GM19468 (cell line): ENCODE measurements around the gene OSBPL2.

ENCODE experiments used
- ATAC-seq: cut with Tn5 transposase; IDR thresholded peaks from one replicate; pipeline ENCODE4 v1.9.1; 2021; ENCODE audit warnings: mild to moderate bottlenecking, moderate library complexity, moderate number of reproducible peaks; ENCODE audit not compliant: unreplicated experiment; ENCODE audit errors: extremely low read depth

Gene OSBPL2

DNA sequence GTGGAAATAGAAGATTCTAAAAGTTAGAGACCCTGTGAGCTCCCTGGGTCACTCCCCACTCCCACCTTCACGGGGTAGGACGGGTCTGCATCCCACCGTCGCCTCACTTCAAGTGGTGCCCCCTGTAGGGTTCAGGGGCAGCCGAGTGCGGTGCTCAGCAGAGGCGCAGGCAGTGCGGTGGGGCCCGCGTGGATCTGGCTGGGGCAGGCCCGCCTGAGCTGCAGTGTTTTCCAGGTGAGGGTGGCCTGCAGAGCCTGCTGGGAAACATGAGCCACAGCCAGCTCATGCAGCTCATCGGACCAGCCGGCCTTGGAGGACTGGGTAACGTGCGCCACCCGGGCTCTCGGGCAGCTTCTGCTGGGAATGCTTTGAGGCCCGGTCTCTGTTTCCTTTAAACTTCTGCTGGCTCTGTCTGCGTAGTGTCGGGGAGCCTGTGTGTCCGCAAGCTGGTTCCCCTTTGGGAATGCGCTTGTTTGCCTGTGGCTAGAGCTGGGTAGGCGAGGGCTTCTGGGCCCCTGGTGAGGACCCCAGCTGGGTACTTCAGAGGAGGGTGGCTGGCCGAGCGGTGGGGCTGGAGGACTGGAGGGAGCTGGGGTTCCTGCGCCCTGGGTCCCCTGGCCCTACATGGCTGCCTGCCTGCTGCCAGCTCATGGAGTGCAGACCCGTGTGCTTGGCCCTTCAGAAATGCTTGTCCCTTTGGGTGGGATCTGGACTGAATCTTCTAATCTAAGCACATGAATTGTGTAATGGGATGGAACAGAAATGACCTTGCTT is 68.3 kb downstream of the OSBPL2 start:
- ATAC-seq = no peak

DNA sequence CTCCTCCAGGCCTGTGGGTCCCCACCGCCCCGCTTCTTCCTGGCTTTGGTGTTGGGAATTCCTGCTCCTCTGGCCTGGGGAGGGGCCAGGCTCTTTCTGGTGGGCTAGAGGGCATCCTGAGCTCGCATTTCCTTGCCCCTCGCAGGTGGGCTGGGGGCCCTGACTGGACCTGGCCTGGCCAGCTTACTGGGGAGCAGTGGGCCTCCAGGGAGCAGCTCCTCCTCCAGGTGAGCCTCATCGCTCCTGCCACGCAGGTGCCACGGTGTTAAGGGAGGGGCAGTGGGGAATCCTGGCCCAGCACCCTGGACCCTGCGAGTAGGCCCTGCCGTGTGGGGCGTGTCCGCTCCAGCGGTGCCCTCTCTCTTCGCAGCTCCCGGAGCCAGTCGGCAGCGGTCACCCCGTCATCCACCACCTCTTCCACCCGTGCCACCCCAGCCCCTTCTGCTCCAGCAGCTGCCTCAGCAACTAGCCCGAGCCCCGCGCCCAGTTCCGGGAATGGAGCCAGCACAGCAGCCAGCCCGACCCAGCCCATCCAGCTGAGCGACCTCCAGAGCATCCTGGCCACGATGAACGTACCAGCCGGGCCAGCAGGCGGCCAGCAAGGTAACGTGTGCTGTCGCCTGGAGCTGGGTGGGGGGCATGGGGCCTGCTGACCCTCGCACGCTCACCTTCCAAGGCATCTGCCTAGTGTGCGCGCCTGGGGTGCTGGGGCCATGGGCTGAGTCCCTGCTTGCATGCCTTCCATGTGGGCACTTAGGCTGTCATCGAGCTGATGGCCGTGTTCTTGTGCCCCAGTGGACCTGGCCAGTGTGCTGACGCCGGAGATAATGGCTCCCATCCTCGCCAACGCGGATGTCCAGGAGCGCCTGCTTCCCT is 69.1 kb downstream of the OSBPL2 start:
- ATAC-seq = no peak

DNA sequence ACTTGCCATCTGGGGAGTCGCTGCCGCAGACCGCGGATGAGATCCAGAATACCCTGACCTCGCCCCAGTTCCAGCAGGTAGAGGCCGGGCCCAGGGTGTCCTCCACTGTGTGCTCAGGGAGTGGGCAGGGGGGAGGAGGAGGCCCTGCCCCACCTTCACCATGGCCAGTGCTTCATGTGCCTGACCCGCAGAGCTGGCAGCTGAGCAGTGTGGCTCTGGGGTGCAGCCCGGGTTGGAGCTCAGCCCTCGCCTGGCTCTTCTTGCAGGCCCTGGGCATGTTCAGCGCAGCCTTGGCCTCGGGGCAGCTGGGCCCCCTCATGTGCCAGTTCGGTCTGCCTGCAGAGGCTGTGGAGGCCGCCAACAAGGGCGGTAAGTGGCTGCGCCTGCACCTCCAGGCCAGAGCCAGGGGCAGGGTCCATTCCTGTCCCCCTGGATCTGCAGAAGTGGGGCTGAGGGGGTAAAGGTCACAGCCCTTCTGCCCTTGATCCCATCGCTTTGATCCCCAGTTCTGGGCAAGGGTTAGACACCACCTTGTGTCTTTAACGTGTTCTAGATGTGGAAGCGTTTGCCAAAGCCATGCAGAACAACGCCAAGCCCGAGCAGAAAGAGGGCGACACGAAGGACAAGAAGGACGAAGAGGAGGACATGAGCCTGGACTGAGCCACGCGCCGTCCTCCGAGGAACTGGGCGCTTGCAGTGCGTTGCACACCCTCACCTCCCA is 69.9 kb downstream of the OSBPL2 start:
- ATAC-seq = no peak

DNA sequence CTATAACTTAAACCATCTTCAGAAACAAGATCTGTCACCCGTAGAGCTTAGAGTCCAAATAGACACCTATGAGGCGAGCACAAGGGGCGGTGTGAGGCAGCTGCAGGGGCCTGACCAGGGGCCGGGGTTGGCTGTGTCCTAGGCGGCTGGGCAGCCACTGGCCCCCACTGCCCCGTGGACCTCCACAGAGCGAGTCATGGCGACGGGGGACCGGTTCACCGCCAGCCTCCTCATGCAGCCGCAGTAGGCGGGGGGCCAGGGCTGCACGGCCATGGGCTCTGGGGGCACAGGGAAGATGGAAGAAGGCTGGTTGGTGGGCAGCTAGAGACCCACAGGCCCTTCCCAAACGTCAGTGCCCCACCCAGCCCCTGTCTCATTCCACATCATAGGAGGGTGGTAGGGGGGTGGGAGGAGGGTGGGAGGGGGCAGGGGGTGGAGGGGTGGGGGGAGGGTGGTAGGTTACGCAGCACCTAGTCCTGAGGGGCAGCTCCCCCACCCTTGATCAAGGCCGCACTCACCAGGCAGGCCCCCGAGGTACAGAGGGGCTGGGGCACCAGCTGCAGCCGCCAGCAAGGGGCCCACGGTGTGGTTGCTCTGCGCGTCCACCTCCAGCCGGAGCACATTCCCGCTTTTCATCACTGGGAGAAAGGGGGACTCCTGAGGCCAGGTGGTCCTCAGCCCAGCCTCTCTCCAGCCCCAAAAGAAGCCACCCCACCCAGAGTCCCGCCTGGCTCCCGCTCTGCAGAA is 71.0 kb downstream of the OSBPL2 start:
- no peak for ATAC-seq

DNA sequence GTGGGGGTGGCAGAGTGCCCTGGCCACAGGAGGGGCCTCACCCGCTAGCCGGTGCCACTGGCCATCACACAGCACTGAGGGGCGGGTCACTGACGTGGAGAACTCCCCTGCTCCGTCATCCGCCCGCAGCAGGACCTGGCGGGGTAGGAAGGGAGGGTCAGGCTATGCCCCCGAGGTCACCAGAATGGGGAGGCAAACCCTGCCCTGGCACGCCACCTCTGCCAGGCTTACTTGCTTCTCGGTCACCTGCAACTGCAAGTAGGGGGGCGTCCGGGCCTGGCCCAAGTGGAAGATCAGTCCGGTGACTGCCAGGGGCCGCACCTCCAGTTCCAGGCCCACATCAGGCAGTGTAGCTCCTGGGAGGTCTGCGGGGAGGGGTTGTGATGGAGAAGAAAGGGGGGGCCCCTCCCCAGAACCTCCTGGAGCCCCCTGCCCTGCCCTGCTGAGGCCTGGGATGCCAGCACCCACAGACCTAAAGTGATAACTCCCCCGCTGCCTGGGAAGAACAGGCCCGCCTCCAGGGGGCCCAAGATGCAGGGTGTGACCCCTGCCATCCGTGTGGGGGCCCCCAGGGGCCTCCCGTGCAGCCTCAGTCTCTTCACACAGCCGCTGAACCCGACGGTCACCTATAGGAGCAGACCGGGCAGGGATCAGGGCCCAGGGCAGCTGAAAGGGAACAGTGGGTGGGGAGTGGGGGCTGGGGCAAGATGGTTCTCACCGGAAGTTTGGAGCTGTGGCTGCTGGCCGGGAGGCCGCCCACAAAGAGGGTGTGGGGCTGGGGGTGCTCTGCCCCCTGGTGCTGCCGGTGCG is 71.8 kb downstream of the OSBPL2 start:
- ATAC-seq = no peak

DNA sequence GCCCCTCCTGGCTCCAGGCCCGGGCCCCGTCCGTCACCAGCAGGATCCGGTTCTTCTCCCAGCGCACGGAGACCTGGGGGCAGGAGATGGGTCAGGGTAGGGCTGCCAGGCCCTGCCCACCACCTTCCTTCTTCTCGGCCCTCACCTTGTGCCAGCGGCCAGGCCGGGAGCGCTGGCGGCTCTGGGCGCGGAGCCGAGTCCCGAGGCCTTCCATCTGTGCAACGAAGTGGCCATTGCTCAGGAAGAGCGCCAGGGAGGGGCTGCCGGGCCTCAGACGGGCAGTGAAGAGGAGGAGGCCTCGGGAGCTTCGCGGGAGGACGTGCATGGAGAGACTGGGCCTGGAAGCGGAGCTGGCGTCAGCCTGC is 72.4 kb downstream of the OSBPL2 start:
- ATAC-seq = no peak

DNA sequence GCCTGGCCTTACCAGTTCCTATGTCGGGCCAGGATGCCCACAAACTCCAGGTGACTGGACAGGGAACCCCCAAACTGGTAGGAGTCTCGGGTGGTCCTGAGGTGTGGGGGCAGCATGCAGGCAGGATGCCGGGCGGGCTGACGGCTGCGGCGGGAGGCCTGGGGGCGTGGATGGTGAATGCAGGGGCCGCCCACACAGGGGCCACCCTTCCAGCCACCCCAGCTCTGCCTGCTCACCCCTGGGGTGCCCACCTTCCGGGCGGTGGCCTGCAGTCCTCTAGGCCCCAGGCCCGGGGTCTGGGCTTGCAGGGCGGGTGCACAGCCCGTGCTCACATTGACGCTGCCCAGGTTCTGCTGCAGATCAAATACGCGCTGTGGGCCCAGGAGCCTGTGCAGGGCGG is 72.8 kb downstream of the OSBPL2 start:
- ATAC-seq = no peak

DNA sequence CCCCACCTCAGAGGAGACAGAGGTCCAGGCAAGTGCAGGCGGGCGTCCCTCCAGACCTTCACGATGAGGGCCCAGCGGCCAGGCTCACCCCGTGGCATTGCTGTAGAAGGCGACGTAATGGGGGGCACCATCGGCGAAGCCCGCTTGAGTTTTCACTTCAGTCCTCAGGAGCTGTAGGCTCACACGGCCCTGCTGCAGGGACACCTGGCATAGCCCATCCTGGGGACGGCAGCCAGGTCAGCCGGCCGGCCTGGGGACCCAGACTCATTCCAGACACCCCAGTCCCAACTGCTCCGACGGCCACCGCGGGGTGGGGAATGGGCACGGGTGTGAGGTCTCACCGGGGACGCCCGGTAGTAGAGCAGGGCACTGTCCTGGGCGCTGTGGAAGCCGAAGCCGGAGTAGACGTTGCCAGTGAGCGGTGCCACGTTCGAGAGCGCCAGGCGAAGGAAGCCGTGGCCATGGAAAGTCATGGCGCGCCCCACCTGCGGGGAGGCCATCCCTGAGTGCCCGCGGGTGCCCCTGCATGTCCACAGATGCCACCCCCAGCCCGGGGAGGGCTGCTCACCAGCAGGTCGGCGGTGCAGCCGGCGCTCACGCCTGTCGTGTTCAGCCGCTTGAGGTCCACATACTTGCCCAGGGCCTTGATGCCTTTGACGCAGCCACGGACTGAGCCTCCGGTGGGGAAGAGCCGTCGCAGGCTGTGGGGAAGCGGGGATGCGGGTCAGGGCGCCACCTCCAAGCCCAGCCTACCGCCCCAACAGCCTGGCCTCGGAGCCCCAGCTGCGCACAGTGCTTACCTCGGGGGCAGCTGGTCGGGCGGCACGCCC is 73.7 kb downstream of the OSBPL2 start:
- ATAC-seq = no peak

DNA sequence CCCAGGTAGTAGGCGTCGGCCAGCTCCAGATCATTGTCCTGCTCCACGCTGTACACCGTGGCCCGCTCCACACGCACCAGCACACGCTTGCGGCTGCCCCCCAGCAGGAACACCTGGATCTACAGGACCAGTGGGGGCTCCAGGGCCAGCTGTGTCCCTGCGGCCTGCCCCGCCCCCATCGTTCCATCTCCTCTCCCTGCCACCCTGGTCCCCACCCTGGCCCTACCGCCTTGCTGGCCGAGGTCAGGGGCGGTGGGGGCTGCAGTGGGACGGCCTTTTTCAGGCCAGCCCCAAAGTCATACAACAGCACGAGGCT is 74.3 kb downstream of the OSBPL2 start:
- ATAC-seq = no peak

DNA sequence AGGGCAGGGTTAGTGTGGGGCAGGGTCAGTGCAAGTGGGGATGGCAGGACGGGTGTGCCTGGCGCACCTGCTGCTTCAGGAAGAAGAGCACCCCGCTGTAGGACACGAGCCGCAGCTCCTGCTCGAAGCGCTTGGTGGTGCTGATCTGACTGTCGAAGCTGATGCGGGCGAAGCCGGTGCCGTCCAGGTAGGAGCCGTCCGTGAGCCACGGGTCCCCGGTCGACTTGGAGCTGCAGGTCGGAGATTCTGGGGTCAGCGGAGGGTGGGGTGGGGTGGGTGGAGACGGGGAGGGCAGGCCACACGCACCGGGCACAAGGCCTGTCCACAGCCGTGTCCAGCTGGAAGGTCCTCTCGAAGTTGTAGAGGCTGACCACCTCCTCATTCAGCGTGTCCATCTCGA is 74.7 kb downstream of the OSBPL2 start:
- ATAC-seq = no peak

DNA sequence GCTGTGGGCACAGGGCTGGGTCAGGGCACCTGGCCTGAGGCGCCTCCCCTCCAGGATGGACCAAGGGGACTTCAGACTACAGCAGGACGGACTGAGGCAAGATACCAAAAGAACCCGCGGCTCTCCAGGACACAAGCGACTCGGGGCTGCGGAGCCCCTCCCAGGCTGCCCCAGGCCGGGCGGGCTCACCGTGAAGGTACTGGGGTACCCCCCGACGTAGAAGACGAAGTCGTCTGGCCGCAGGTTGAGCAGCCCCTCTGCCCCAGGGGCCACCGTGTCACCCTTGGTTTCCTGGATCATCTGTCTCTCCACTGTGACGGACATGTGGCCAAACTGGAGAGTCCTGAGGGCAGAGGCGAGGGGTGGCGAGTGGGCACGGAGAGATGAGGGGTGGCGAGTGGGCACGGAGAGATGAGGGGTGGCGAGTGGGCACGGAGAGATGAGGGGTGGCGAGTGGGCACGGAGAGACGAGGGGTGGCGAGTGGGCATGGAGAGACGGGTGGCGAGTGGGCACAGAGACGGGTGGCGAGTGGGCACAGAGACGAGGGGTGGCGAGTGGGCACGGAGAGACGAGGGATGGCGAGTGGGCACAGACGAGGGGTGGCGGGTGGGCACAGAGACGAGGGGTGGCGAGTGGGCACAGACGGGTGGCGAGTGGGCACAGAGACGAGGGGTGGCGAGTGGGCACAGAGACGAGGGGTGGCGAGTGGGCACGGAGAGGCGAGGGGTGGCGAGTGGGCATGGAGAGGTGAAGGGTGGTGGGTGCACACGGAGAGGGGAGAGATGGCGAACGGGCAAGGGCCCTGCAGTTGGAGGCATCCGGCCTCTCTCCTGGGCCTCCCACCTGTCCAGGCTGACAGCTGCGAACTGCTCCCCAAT is 75.4 kb downstream of the OSBPL2 start:
- no peak for ATAC-seq

DNA sequence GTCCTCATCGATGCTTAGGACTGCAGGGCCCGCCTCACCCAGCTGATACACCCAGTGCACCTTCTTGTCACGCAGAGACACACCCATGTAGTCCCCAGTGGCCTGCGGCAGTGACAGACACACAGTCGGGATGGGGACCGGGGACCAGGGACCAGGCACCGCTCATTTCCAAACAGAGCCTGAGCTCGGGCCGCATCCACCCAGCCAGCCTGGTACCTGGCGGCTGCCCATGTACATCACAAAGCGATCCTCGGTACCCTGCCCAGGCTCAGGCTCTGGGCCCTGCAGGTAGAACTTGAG is 76.0 kb downstream of the OSBPL2 start:
- ATAC-seq = no peak

DNA sequence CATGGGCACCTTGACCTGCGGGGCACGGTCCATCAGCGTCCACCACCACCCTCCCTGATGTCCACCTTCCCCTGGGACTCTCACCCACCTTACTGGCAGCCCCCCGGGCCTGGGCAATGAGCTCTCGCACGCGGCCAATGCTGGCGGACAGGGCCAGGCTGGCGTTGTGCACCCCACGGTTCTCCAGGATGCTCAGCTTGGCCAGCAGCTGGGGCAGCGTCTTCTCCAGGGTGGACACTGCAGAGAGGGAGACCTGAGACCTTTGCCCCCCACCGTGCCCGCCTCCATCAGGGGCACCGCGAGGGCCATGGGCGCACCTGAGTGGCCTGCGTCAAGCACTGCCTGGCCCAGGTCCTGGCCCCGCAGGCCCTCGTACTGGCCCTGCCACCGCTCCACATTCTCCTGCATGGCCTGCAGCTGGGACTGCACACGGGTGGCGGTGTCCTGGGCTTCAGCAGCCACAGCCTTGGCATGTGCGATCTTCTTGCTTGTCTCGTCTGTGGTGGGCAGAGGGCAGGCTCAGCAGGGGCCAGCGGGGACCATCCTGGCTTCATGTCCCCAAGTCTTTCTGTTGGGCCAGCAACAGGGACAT is 76.5 kb downstream of the OSBPL2 start:
- no peak for ATAC-seq

DNA sequence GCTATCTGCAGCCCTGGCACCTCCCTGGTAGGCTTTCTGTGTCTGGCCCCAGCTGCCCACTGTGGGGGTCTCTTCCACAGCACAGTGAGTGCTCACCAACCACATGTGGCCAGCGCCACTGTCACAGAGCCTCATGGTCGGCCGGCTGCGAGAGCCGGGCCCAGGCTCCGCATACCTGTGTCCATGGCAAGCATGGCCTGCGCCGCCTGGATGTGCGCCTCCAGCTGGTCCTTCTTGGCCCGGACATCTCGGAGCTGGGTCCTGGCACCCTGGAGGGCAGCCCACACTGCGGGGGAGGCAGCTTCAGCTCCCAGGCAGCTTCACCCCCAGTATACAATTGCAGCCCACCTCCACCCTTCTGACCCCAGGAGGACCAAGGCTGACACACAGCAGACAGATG is 77.5 kb downstream of the OSBPL2 start:
- ATAC-seq = no peak

DNA sequence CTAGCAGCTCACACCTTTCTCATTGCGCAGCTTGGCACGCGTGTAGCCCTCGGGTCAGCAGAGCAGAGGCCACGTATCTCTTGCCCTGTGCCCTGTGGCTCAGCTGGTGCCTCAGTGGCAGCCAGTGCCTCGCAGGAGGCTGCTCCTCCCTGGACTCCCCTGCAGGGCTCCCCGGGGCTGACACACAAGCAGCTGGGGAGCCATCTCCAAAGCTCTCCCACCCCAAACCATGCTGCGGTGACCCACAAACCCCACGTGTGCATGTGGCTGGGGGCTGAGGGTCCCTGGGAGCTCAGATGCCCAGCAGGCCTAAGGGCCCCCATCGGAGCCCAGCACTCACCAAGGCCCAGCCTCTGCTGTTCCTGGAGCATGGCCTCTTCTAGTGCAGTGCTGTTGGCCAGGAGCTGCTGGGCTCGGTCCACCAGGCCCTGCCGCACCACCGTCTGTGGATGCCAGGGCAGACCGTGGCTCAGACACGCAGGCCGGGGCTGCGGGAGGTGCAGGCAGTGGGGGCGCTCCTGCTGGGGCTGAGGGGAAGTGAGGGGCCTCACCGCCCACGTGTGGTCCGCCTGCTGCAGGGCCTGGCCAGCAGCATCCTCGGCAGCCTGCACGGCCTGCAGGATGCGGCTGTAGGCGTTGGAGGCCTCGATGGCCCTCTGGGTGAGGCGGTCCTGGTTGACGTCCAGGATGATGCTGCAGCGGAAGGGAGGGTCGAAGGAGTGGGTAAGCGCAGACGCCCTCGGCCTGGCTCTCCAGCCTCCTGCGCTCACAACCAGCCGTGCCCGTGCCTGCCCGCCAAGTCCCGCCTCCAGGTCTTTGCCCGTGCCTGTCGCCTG is 78.2 kb downstream of the OSBPL2 start:
- no peak for ATAC-seq

DNA sequence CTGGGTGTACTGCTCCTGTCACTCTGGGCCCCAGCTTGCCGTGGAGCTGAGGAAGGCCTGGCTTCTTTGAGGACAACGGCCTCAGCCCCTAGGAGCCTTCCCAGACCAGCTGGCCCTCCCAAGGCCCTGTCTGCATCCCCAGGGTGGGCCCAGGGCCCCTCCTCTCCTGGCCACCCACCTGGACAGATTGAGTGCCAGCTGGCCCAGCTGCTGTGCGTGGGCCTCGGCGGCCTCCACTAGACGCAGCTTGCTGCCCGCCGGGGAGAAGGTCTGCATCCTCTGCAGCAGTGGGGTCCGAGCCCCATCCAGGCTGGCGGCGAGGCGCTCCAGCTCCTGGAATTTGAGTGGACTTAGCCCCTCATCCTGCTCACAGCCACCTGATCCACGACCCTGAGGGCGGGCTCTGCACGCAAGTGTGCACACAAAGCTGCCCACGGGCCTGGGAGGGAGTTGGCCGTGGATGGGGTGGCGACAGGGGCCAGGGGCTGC is 78.9 kb downstream of the OSBPL2 start:
- ATAC-seq = no peak
